GM12878 (cell line): ENCODE measurements around the gene FBXO8. TPM values are rescaled to one million over a fixed set of nuclear protein-coding genes. Genes with fewer than 3 reads are reported as not detected.

Source experiments
- CHD2 ChIP-seq: IDR thresholded peaks from 2 replicates; pipeline ENCODE4 v1.6.1; 2011; ENCODE audit warnings: low read depth, low read length, improper control_type of control experiment, borderline replicate concordance
- CUX1 ChIP-seq: IDR thresholded peaks from 2 replicates; pipeline ENCODE4 v1.6.1; 2012; ENCODE audit warnings: improper control_type of control experiment, low read depth, low read length; ENCODE audit not compliant: insufficient replicate concordance
- FOS ChIP-seq: IDR thresholded peaks from 3 replicates; pipeline ENCODE4 v1.6.1; 2011; ENCODE audit warnings: borderline replicate concordance; ENCODE audit not compliant: insufficient read length; ENCODE audit errors: extremely low read depth
- HDAC6 ChIP-seq: fragments of 200-600 bp; sonication (generic); IDR thresholded peaks from one replicate; pipeline ENCODE4 v1.8.0; 2017; ENCODE audit warnings: antibody characterized with exemption; ENCODE audit not compliant: unreplicated experiment
- MXI1 ChIP-seq: fragments of 150-350 bp; IDR thresholded peaks from 2 replicates; pipeline ENCODE4 v1.6.1; 2011; ENCODE audit warnings: low read depth, mild to moderate bottlenecking, inconsistent platforms, low read length, improper control_type of control experiment
- NFYA ChIP-seq: IDR thresholded peaks from 2 replicates; pipeline ENCODE4 v1.6.1; 2011; ENCODE audit warnings: low read depth, mild to moderate bottlenecking, low read length, improper control_type of control experiment, borderline replicate concordance
- NR2F1 ChIP-seq: fragments of 450-650 bp; conservative IDR thresholded peaks from 2 replicates; pipeline ENCODE4 v1.6.1; 2017; ENCODE audit warnings: mild to moderate bottlenecking
- RB1 ChIP-seq: fragments of 450-650 bp; formaldehyde crosslinking; IDR thresholded peaks from 2 replicates; pipeline ENCODE4 v1.6.1; 2017; ENCODE audit warnings: mild to moderate bottlenecking, borderline replicate concordance
- RELB ChIP-seq: fragments of 450-650 bp; IDR thresholded peaks from 2 replicates; pipeline ENCODE4 v1.6.1; 2017; ENCODE audit warnings: low read depth, mild to moderate bottlenecking, moderate library complexity
- RFX5 ChIP-seq: IDR thresholded peaks from 2 replicates; pipeline ENCODE4 v1.6.1; 2011; ENCODE audit warnings: low read depth, low read length, improper control_type of control experiment
- SP1 ChIP-seq: IDR thresholded peaks from one replicate; pipeline ENCODE4 v1.6.1; 2011; ENCODE audit warnings: low read depth, low read length
- SPI1 ChIP-seq: IDR thresholded peaks from 2 replicates; pipeline ENCODE4 v1.6.1; 2011; ENCODE audit warnings: low read depth, mild to moderate bottlenecking, low read length, moderate library complexity, borderline replicate concordance; ENCODE audit not compliant: insufficient read depth
- TARDBP ChIP-seq: IDR thresholded peaks from 2 replicates; pipeline ENCODE4 v1.6.1; 2016; ENCODE audit warnings: borderline replicate concordance
- ZBED1 ChIP-seq: IDR thresholded peaks from 2 replicates; pipeline ENCODE4 v1.6.1; 2016; ENCODE audit warnings: borderline replicate concordance
- ZBTB40 ChIP-seq: fragments of 450-650 bp; IDR thresholded peaks from 2 replicates; pipeline ENCODE4 v1.6.1; 2016; ENCODE audit warnings: mild to moderate bottlenecking, moderate library complexity, borderline replicate concordance
- ZNF207 ChIP-seq: fragments of 450-650 bp; IDR thresholded peaks from 2 replicates; pipeline ENCODE4 v1.6.1; 2014; ENCODE audit warnings: antibody characterized with exemption, mild to moderate bottlenecking, borderline replicate concordance
- polyA plus RNA-seq, 11 experiments: library from polyadenylated mRNA; depleted of rRNA in 4 of 11; unstranded in 6 of 11; stranded (reverse) in 5 of 11; fragments of >200 nt; fragmentation: Nextera tagmentation in 4 of 11; fragmentation: Illumina TruSeq in 1 of 11; extraction: Ambion mirVana in 4 of 11; extraction: Trizol in 1 of 11; gene quantifications; 1 replicate in 1 of 11; 2 replicates in 10 of 11; pipeline versions ENCODE4 v1.2.1 to v1.2.3, GENCODE V29; 2011 to 2016; ENCODE audit warnings: inconsistent platforms in 2 of 11, missing spikeins in 2 of 11, low read depth in 1 of 11
- total RNA-seq, 4 experiments: library from RNA; depleted of rRNA in 3 of 4; stranded (reverse); fragments of >200 nt in 3 of 4; fragmentation: Illumina TruSeq in 1 of 4; extraction: Trizol in 1 of 4; gene quantifications; 2 replicates each; pipeline versions ENCODE4 v1.2.1 to v1.2.3, GENCODE V29; 2013 to 2021
- TF ChIP-seq, protein P1 (sequence below): fragments of 450-650 bp; IDR thresholded peaks from 2 replicates; pipeline ENCODE4 v1.6.1; 2014; ENCODE audit warnings: mild to moderate bottlenecking

Gene FBXO8
- total and polyA plus RNA-seq, 10 of the 15 experiments (the other 5 are each of a cell fraction or from before 2014, with no cell fraction given), result 11.3 to 38.1 (median 16.8) TPM

DNA sequence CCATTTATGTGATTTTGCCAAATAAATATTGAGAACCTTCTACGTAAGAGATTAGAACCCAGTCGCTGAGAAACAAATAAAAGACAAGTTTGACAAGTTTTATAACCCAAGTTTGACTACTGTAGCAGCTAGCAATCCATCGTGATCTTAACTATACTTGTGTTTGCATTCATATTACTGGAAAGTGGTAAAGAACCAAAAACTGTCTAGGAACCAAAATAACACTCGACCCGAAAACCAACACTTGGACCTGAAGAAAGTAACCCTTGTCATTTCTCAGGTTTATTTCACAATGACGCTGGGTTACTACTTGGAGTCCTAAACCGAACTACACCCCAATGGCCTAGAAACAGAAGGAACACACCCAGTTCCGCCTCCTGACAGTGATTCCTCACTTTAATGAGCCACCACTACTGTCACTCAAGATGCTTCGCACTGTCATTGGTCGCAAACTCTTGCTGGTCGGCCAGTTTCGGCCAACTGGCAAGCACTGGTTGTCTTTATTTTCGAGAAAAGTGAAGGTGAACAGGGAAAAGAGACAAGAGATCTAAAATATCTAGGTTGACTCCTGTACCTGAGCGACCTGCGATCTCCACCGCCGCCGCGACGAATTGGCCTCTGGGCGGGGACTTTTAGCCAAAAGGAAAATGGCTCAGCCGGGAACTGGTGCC is 496 bp downstream of the FBXO8 start (continued):
- TF ChIP-seq ZBTB40 (no peak), RFX5 (peak; percentile 82), ZNF207 (no peak), SPI1 (peak; percentile 57; the same call in 1 of the 2 replicates), RELB (no peak), HDAC6 (no peak), MXI1 (no peak), SP1 (peak; percentile 97), CHD2 (peak; percentile 91), RB1 (no peak), NR2F1 (no peak), NFYA (peak; percentile 91), CUX1 (no peak), TARDBP (no peak), FOS (peak; percentile 88), ZBED1 (no peak)
- TF ChIP-seq, protein P1, sequence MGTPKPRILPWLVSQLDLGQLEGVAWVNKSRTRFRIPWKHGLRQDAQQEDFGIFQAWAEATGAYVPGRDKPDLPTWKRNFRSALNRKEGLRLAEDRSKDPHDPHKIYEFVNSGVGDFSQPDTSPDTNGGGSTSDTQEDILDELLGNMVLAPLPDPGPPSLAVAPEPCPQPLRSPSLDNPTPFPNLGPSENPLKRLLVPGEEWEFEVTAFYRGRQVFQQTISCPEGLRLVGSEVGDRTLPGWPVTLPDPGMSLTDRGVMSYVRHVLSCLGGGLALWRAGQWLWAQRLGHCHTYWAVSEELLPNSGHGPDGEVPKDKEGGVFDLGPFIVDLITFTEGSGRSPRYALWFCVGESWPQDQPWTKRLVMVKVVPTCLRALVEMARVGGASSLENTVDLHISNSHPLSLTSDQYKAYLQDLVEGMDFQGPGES, result peak; percentile 88
